HCT116 (cell line): ENCODE data around the gene ASB14. TPM values are rescaled to one million over a fixed set of nuclear protein-coding genes. Genes with fewer than 3 reads are reported as not detected.

Source experiments
- ATAC-seq: fragments of 200-7000 bp; cut with Tn5 transposase; 2 replicates; pipeline ENCODE4 v1.9.1; 2020; ENCODE audit warnings: mild to moderate bottlenecking, moderate library complexity
- BruUV-seq: library from RNA; stranded (reverse); fragments of 400-500 nt; replicated peaks from 2 replicates; lab custom pipeline; 2021; lab: Mats Ljungman, UMichigan
- CTCF ChIA-PET: fragments of 300-600 bp; sonication (Branson Sonifier 250); formaldehyde crosslinking; loops from one replicate; lab custom pipeline; 2021; ENCODE audit warnings: antibody characterized with exemption; lab: Charles Lee
- POLR2A ChIA-PET: fragments of 300-600, 350-600 bp; sonication (Branson Sonifier 250); formaldehyde crosslinking; loops from one replicate; lab custom pipeline; 2021; ENCODE audit warnings: antibody characterized with exemption; lab: Charles Lee
- RAD21 ChIA-PET, 2 experiments: fragments of 300-600 bp; sonication (Branson Sonifier 250); formaldehyde crosslinking; loops; one replicate each; lab custom pipeline; 2023; ENCODE audit warnings: low total read pairs in 2 of 2; ENCODE audit not compliant: uncharacterized antibody in 2 of 2, unreplicated experiment in 2 of 2, low non-redundant PET in 1 of 2; lab: Charles Lee
- DNase-seq: peaks from one replicate; pipeline ENCODE4 v3.0.0-alpha.2; 2010; ENCODE audit warnings: low read depth, low spot score
- H2AFZ ChIP-seq: fragments of 200-600 bp; shearing (Covaris generic), sonication (generic); 2 replicates; pipeline ENCODE4 v1.6.1; 2017; ENCODE audit warnings: low read depth, mixed run types, mixed read lengths, antibody characterized with exemption, low read length; ENCODE audit not compliant: poor library complexity, severe bottlenecking
- H3K27ac ChIP-seq: 2 replicates; pipeline ENCODE4 v1.5.1; 2012; ENCODE audit warnings: low read depth, low read length
- H3K27me3 ChIP-seq: fragments of 200-600 bp; sonication (generic); 2 replicates; pipeline ENCODE4 v1.6.1; 2016; ENCODE audit warnings: mixed run types, low read length, mixed read lengths; ENCODE audit not compliant: insufficient read depth
- H3K36me3 ChIP-seq, 2 experiments: fragments of 200-500 bp in 1 of 2; fragments of 200-600 bp in 1 of 2; sonication (Bioruptor generic) in 1 of 2; sonication (generic) in 1 of 2; 2 replicates each; pipeline versions ENCODE4 v1.5.1 to v1.6.1; 2014 to 2016; ENCODE audit warnings: low read length in 2 of 2, inconsistent platforms in 1 of 2, mixed read lengths in 1 of 2, mixed run types in 1 of 2; ENCODE audit not compliant: insufficient read depth in 2 of 2, control insufficient read depth in 1 of 2
- H3K4me1 ChIP-seq, 2 experiments: fragments of 200-600 bp in 1 of 2; sonication (generic) in 1 of 2; 2 replicates each; pipeline versions ENCODE4 v1.5.1 to v1.6.1; 2012 to 2017; ENCODE audit warnings: low read length in 2 of 2, inconsistent platforms in 1 of 2, mild to moderate bottlenecking in 1 of 2, mixed read lengths in 1 of 2, mixed run types in 1 of 2, moderate library complexity in 1 of 2; ENCODE audit not compliant: insufficient read depth in 2 of 2, control insufficient read depth in 1 of 2
- H3K4me2 ChIP-seq: fragments of 200-600 bp; sonication (generic); 2 replicates; pipeline ENCODE4 v1.6.1; 2017; ENCODE audit warnings: mixed run types, low read length, mixed read lengths
- H3K4me3 ChIP-seq, 2 experiments: fragments of 200-600 bp in 1 of 2; sonication (generic) in 1 of 2; replicated peaks in 1 of 2; 2 replicates each; pipeline ENCODE4 v1.5.1; 2011 to 2016; ENCODE audit warnings: low read length in 2 of 2, control low read depth in 1 of 2, low read depth in 1 of 2, mild to moderate bottlenecking in 1 of 2, mixed read lengths in 1 of 2, mixed run types in 1 of 2
- H3K79me2 ChIP-seq: fragments of 200-600 bp; sonication (generic); 2 replicates; pipeline ENCODE4 v1.6.1; 2017; ENCODE audit warnings: mild to moderate bottlenecking, mixed run types, low read length, moderate library complexity, mixed read lengths; ENCODE audit not compliant: insufficient read depth
- H3K9ac ChIP-seq: fragments of 200-600 bp; sonication (generic); 2 replicates; pipeline ENCODE4 v1.6.1; 2016; ENCODE audit warnings: low read length, mixed read lengths
- H3K9me2 ChIP-seq: fragments of 200-600 bp; sonication (generic), shearing (Covaris generic); 2 replicates; pipeline ENCODE4 v1.6.1; 2017; ENCODE audit warnings: mixed run types, mild to moderate bottlenecking, moderate library complexity; ENCODE audit not compliant: insufficient read depth
- H3K9me3 ChIP-seq, 2 experiments: fragments of 200-500 bp in 1 of 2; fragments of 200-600 bp in 1 of 2; sonication (Bioruptor generic) in 1 of 2; sonication (generic) in 1 of 2; 2 replicates each; pipeline ENCODE4 v1.6.1; 2014 to 2017; ENCODE audit warnings: low read length in 2 of 2, mixed read lengths in 2 of 2, inconsistent platforms in 1 of 2, low read depth in 1 of 2, mild to moderate bottlenecking in 1 of 2, mixed run types in 1 of 2, moderate library complexity in 1 of 2; ENCODE audit not compliant: control insufficient read depth in 1 of 2, insufficient read depth in 1 of 2
- H4K20me1 ChIP-seq: fragments of 200-600 bp; sonication (generic), shearing (Covaris generic); 2 replicates; pipeline ENCODE4 v1.6.1; 2017; ENCODE audit warnings: mixed run types, mild to moderate bottlenecking, moderate library complexity; ENCODE audit not compliant: insufficient read depth
- CBX3 ChIP-seq: IDR thresholded peaks from 2 replicates; pipeline ENCODE4 v1.6.1; 2012; ENCODE audit warnings: low read depth
- CEBPB ChIP-seq: IDR thresholded peaks from 2 replicates; pipeline ENCODE4 v1.6.1; 2012; ENCODE audit warnings: low read depth
- EGR1 ChIP-seq: IDR thresholded peaks from 2 replicates; pipeline ENCODE4 v1.6.1; 2012; ENCODE audit warnings: low read depth
- ELF1 ChIP-seq: IDR thresholded peaks from 2 replicates; pipeline ENCODE4 v1.6.1; 2012; ENCODE audit warnings: low read depth, borderline replicate concordance
- EZH2 ChIP-seq: fragments of 200-600 bp; sonication (generic); IDR thresholded peaks from 2 replicates; pipeline ENCODE4 v1.6.1; 2017; ENCODE audit warnings: antibody characterized with exemption, mixed run types
- EZH2phosphoT487 ChIP-seq: fragments of 200-600 bp; IDR thresholded peaks from 2 replicates; pipeline ENCODE4 v1.6.1; 2018; ENCODE audit warnings: antibody characterized with exemption, borderline replicate concordance
- FOSL1 ChIP-seq: IDR thresholded peaks from 2 replicates; pipeline ENCODE4 v1.6.1; 2012; ENCODE audit warnings: low read depth
- JUND ChIP-seq: IDR thresholded peaks from 2 replicates; pipeline ENCODE4 v1.6.1; 2012
- POLR2A ChIP-seq: IDR thresholded peaks from 2 replicates; pipeline ENCODE4 v1.7.0; 2011; ENCODE audit warnings: borderline replicate concordance; ENCODE audit not compliant: insufficient read depth, insufficient read length; ENCODE audit errors: extremely low read depth
- RAD21 ChIP-seq: IDR thresholded peaks from 2 replicates; pipeline ENCODE4 v1.6.1; 2012; ENCODE audit warnings: low read depth, mild to moderate bottlenecking
- SIN3A ChIP-seq: IDR thresholded peaks from 2 replicates; pipeline ENCODE4 v1.6.1; 2012; ENCODE audit warnings: low read depth
- SP1 ChIP-seq: IDR thresholded peaks from 2 replicates; pipeline ENCODE4 v1.6.1; 2012; ENCODE audit warnings: low read depth
- SRF ChIP-seq: IDR thresholded peaks from 2 replicates; pipeline ENCODE4 v1.6.1; 2012; ENCODE audit warnings: low read depth
- TCF7L2 ChIP-seq: IDR thresholded peaks from 2 replicates; pipeline ENCODE4 v1.7.0; 2011; ENCODE audit warnings: borderline replicate concordance, inconsistent platforms; ENCODE audit not compliant: insufficient read depth, insufficient read length; ENCODE audit errors: extremely low read depth
- YY1 ChIP-seq: IDR thresholded peaks from 2 replicates; pipeline ENCODE4 v1.6.1; 2011; ENCODE audit warnings: low read length, low read depth, moderate library complexity, mild to moderate bottlenecking; ENCODE audit not compliant: insufficient replicate concordance; ENCODE audit errors: extremely low read depth
- ZNF274 ChIP-seq: fragments of 200-500 bp; sonication (Bioruptor generic); IDR thresholded peaks from 2 replicates; pipeline ENCODE4 v1.6.1; 2014; ENCODE audit warnings: mild to moderate bottlenecking, low read depth, low read length, inconsistent platforms
- intact Hi-C: fragments of 100-400 bp; cut with micrococcal nuclease; formaldehyde crosslinking; loops from 2 replicates; pipeline ENCODE4 v1.10.0; 2022
- total RNA-seq: library from RNA; stranded (reverse); gene quantifications from one replicate; pipeline ENCODE4 v1.2.1, GENCODE V29; 2021; ENCODE audit not compliant: unreplicated experiment
- TF ChIP-seq, protein P1 (sequence below): IDR thresholded peaks from 2 replicates; pipeline ENCODE4 v1.6.1; 2012
- TF ChIP-seq, protein P2 (sequence below): IDR thresholded peaks from 2 replicates; pipeline ENCODE4 v1.6.1; 2011; ENCODE audit warnings: mild to moderate bottlenecking, low read length, moderate library complexity; ENCODE audit not compliant: insufficient replicate concordance; ENCODE audit errors: extremely low read depth
- TF ChIP-seq, protein P3 (sequence below): IDR thresholded peaks from 2 replicates; pipeline ENCODE4 v1.6.1; 2012; ENCODE audit warnings: low read depth

The ASB14 gene
- total RNA-seq, 1 experiment from 2014 or later: not detected

DNA sequence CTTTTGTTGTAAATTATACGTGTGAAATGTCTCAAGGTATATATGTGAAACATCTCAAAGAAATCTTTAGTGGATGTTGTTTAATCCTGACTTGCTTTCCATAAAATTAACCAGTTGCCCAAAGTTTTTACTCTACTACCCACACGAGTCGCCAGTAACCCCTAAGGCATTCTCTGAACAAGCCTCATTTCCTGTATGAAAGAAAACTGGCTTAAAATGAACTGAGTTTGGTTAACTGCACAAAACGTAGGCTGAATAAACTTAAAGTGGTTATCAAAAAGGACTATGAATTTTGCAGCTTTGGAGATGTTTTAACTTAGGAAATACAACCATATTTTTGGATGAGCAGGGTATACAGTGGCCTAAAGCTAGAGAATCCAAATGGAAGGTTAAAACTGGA, 67.6 kb downstream of the ASB14 start:
- POLR2A ChIA-PET: no interaction called here

More for the DNA sequence above, 67.6 kb downstream of the ASB14 start:
- H3K9ac ChIP-seq: no peak overlapping the region
- no peak for DNase-seq
- peaks cover 2 to 22% of the 10 kb centered on the region in 2 experiments for H3K4me1 ChIP-seq
- H3K36me3 ChIP-seq: no peaks in the 10 kb centered on the region
- H3K79me2 ChIP-seq: peaks cover 20% of the 10 kb centered on the region
- H3K27me3 ChIP-seq: no peaks in the 10 kb centered on the region
- no peaks in the 10 kb centered on the region for H3K9me2 ChIP-seq
- H3K4me2 ChIP-seq: no peak overlapping the region
- RAD21 ChIA-PET: no interaction called here
- no peak overlapping the region for H2AFZ ChIP-seq
- intact Hi-C loops: loop anchor here (5.0 kb wide), 1 partner anchor 53 kb away; no protein-coding TSS in a partner anchor
- TF ChIP-seq EZH2phosphoT487 (no peak), EZH2 (no peak), SRF (no peak), SP1 (no peak), TCF7L2 (no peak), EGR1 (no peak), CEBPB (no peak), ZNF274 (no peak), RAD21 (no peak), POLR2A (no peak), ELF1 (no peak), CBX3 (no peak), FOSL1 (no peak), JUND (no peak), YY1 (no peak), SIN3A (no peak)
- TF ChIP-seq, protein P1, sequence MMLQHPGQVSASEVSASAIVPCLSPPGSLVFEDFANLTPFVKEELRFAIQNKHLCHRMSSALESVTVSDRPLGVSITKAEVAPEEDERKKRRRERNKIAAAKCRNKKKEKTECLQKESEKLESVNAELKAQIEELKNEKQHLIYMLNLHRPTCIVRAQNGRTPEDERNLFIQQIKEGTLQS: no peak
- TF ChIP-seq, protein P2, sequence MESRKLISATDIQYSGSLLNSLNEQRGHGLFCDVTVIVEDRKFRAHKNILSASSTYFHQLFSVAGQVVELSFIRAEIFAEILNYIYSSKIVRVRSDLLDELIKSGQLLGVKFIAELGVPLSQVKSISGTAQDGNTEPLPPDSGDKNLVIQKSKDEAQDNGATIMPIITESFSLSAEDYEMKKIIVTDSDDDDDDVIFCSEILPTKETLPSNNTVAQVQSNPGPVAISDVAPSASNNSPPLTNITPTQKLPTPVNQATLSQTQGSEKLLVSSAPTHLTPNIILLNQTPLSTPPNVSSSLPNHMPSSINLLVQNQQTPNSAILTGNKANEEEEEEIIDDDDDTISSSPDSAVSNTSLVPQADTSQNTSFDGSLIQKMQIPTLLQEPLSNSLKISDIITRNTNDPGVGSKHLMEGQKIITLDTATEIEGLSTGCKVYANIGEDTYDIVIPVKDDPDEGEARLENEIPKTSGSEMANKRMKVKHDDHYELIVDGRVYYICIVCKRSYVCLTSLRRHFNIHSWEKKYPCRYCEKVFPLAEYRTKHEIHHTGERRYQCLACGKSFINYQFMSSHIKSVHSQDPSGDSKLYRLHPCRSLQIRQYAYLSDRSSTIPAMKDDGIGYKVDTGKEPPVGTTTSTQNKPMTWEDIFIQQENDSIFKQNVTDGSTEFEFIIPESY: no peak
- TF ChIP-seq, protein P3, sequence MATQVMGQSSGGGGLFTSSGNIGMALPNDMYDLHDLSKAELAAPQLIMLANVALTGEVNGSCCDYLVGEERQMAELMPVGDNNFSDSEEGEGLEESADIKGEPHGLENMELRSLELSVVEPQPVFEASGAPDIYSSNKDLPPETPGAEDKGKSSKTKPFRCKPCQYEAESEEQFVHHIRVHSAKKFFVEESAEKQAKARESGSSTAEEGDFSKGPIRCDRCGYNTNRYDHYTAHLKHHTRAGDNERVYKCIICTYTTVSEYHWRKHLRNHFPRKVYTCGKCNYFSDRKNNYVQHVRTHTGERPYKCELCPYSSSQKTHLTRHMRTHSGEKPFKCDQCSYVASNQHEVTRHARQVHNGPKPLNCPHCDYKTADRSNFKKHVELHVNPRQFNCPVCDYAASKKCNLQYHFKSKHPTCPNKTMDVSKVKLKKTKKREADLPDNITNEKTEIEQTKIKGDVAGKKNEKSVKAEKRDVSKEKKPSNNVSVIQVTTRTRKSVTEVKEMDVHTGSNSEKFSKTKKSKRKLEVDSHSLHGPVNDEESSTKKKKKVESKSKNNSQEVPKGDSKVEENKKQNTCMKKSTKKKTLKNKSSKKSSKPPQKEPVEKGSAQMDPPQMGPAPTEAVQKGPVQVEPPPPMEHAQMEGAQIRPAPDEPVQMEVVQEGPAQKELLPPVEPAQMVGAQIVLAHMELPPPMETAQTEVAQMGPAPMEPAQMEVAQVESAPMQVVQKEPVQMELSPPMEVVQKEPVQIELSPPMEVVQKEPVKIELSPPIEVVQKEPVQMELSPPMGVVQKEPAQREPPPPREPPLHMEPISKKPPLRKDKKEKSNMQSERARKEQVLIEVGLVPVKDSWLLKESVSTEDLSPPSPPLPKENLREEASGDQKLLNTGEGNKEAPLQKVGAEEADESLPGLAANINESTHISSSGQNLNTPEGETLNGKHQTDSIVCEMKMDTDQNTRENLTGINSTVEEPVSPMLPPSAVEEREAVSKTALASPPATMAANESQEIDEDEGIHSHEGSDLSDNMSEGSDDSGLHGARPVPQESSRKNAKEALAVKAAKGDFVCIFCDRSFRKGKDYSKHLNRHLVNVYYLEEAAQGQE: no peak
- TF ChIP-seq, all 23 proteins: peak for 0
- no peak overlapping the region for H3K27ac ChIP-seq
- CTCF ChIA-PET: no interaction called here
- peaks cover 6% of the 10 kb centered on the region; the same call in 1 of the 2 replicates for H4K20me1 ChIP-seq
- no peaks in the 10 kb centered on the region for H3K9me3 ChIP-seq
- no peak overlapping the region for H3K4me3 ChIP-seq
- BruUV-seq: no TSS peak
- no peak for ATAC-seq
